ENCODE results near the gene TOMM34.

DNA sequence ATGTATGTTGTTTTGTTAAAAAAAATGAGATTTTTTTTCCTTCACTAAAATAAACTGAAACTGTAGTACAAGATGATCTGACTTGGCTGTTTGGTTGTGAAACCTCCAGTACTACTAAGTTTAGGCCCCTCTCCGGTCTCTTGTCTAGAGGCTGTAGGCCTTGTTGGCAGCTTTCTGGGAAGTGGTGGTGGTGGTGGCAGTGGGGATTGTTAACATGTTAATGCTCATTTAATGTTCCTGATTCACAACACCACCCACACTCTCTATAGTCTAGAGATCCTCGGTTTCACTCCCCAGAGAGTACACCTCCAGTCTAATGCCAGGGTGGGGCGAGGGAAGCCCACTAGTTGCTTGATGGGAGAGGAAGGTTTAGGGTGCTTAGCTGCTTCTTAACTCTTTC, 30.2 kb upstream of the TOMM34 start:
- TF ChIP-seq POLR2AphosphoS5 (IDR thresholded peaks at IDR 0.05; ENCODE audit: low read depth, low read length), result no peak
- no peak for TF ChIP-seq POLR2A (IDR thresholded peaks at IDR 0.05; ENCODE audit: low read depth, low read length)
- TF ChIP-seq TAF1 (IDR thresholded peaks at IDR 0.05; ENCODE audit: borderline replicate concordance, low read depth, low read length), result no peak

Data from GM12892 (cell line).